Stimulated activated CD4-positive, alpha-beta T cell treated with anti-CD3 and anti-CD28 coated beads, Interleukin-12 subunit alpha, Interleukin-12 subunit beta, amount 100 ng/mL, for 48 hours (primary cell): ENCODE data around the gene SCARF2.
"Not testable (repeated sequence)": the region's sequence is repeated elsewhere in the genome, so short reads cannot be mapped to it uniquely, and the experiment has no call there.

Experiments used
- DNase-seq, 3 donors: peaks; one replicate each; pipeline ENCODE4 v3.0.0-alpha.2; 2020; ENCODE audit warnings: low read depth in 2 of 3, low spot score in 1 of 3

The SCARF2 gene

DNA sequence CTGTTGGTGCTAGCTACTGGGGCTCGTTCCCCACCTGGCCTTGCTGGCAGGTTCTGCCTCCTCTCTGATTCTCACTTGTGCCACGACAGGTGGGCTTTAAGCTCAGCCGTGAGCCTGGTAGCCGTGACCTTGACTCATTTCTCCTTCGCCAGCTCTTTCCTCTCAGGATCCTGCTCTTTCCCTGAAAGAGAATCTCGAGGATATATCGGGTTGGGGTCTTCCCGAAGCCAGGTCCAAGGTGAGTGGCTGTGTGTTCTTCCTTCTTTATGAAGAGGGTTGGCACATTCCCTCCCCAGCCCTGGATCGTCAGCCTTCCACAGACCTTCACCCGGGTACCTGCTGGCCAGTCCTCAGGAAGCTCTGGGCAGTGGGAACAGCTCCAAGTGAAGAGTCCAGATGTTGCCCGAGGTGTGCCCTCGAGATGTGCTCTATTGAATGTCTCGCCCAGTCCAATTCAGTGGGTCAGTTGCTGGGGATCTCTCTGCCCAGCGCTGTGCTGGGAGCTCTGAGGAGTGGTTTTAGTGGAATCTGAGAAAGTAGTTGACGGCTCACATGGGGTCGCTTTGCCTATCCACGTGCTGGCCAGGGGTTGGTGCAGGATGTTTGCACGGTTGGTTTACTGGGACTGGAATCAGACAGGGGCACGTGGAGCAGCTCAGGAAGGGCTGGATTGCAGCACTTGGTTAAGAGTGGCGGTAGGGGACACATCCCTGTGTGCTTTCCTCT lies 42.3 kb downstream of the SCARF2 start:
- no peak for DNase-seq

GRCh38 chr22:20393705-20394476 lies 43.7 kb downstream of the SCARF2 start, which contains the start of gene ZNF74:
TSS of gene ZNF74 (plus strand) at chr22:20394151. CDS start at chr22:20394629, 478 bp downstream.
- peak; percentile 59 to 80 (median 71) for DNase-seq

DNA sequence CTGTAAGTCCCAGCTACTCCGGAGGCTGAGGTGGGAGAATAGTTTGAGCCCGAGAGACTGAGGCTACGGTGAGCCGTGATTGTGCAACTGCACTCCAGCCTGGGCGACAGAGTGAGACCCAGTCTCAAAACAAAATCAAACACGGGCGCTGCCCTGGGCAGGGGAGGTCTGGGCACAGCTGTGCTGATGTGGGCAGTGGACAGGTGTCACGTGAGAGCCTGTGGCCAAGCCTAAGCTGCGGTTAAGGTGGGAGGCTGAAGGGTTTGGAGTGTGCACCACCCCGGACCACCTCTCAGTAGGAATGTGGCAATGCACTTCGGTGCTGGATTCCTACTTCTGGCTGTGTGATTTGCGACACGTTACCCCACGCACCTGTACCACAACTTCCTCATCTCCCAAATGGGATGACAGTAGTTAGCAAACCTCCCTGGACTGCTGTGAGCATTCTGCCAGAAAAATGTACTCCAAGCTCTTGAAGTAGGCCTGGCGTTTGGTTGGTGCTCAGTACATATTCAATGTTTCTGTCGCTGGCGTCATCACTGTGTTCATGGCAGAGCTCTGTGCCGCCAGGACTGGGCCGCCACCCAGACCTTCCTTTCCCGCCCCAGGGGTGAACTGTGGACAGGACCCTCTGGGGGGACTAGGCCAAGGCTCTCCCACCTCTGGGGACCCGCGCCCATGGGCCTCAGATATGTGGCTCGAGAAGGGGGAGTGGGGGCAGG lies 44.5 kb downstream of the SCARF2 start:
- DNase-seq: no peak

GRCh38 chr22:20392365-20392881 lies 45.2 kb downstream of the SCARF2 start:
- not testable (repeated sequence) for DNase-seq

GRCh38 chr22:20391222-20391621 lies 46.4 kb downstream of the SCARF2 start:
- no peak for DNase-seq

- DNase-seq: no peak
Observed at GRCh38 chr22:20390394-20390907, 47.2 kb downstream of the SCARF2 start.

DNA sequence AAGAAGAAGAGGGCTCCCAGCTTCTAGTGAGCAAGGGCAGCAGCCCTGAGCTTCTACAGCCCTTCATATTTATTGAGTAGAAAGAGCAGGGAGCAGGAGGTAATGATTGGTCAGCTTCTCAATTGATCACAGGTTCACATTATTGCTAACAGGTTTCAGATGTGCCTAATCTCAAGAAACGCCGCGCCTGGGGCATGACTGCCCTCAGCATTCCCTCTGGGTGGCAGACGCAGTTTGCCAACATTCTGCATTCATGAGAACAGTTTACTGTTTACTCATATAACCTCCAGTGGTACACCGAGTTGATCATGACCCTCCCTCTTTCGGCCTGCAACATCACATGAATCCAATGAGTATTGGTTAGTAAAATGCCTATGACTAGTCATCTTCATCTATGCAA lies 48.3 kb downstream of the SCARF2 start:
- DNase-seq: no peak

- no peak for DNase-seq
Observed at GRCh38 chr22:20388200-20388599, 49.4 kb downstream of the SCARF2 start.

DNA sequence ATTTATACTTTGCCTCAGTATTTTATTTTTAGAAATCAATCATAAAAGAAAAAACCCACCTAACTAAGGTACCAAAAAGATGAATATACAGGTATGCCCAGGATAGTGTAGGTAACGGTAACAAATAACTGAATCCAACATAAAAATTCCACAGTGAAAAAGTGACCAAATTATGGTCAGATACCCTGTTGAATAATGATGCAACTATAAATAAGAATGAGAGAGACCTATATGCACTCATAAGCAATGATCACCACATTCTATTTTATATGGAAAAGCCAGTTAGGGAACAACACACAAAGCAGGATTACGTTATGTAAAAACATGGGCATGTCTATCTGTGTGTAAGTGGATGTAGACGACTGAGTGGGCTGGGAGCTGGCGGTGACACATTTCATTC lies 50.7 kb downstream of the SCARF2 start:
- no peak for DNase-seq

DNA sequence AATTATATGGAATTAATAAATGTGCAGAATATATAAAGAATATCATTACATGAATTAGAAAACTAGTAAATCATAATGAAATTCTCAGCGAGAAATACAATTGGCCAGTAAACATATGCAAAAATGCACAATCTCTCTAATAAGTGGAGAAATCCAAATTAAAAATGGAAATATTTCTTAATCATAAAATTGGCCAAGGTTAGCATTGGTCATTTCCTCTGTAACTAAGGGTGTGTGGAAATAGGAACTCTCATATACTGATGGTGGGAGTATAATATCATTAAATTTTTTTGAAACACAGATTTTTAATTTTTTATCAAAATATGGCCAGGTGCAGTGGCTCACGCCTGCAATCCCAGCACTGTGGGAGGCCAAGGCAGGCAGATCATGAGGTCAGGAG lies 51.3 kb downstream of the SCARF2 start:
- DNase-seq: no peak

DNA sequence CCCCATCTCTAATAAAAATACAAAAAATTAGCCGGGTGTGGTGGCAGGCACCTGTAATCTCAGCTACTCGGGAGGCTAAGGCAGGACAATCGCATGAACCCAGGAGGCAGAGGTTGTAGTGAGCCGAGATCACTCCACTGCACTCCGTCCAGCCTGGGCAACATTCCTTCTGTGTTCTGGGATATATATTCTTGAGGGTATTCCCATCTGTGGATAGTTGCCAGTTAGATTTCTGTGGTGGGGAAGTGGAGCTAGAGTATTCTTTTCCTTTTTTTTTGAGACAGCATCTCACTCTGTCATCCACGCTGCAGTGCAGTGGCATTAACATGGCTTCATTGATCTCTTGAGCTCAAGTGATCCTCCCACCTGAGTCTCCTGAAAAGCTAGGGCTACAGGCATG lies 52.8 kb downstream of the SCARF2 start:
- DNase-seq: no peak

GRCh38 chr22:20384171-20384570 lies 53.5 kb downstream of the SCARF2 start:
- DNase-seq: no peak

DNA sequence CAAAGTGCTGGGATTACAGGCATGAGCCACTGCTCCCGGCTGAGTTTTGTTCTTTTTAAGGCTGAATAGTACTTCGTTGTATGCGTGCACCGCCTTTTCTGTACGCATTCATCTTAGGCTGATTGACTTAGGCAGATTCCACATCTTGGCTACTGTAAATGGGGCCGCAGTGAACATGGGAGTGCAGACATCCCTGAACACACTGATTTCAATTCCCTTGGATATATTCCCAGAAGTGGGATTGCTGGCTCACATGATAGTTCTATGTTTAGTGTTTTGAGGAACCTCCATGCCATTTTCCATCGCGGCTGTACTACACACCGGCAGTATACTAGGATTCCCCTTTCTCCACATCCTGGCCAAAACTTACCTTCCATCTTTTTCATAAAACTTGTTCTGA lies 54.1 kb downstream of the SCARF2 start:
- DNase-seq: no peak

- no peak for DNase-seq
Observed at GRCh38 chr22:20380486-20380885, 57.1 kb downstream of the SCARF2 start.

- DNase-seq: not testable (repeated sequence)
Observed at GRCh38 chr22:20378684-20379083, 58.9 kb downstream of the SCARF2 start.

DNA sequence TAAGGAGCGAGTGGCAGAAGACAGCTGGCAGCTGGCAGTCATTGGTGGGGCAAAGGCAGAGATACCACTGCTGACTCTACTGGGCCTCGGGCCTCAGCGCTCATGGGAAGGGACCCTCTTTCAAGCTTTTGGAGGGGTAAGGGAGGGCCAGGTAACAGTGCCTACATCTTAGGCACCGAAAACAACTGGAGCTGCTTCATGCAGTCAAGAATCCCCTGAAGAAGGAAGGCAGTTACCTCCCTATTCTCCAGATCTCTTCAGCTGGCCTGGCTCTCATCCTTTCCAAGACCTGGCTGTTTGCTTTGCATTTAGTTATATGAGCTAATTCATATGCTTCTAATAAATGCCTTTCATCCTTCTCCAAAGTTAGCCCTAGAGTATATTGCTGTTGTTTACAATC lies 59.5 kb downstream of the SCARF2 start:
- DNase-seq: no peak

DNA sequence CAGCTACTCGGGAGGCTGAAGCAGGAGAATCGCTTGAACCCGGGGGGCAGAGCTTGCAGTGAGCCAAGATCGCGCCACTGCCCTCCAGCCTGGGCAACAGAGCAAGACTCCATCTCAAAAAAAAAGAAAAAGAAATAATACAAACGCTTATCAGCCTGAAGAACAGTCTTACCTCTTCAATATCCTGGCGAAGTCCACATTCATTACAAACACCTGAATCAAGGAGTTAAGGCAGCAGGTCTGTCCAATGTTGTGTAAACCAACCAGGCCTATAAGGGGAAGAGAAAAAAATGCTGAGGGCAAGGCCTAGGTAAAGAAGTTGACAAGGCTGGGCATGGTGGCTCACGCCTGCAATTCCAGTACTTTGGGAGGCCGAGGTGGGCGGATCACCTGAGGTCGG lies 60.6 kb downstream of the SCARF2 start:
- not testable (repeated sequence) for DNase-seq

GRCh38 chr22:20376281-20376680 lies 61.3 kb downstream of the SCARF2 start:
- DNase-seq: not testable (repeated sequence)
